HepG2 (cell line): ENCODE results near the gene HTR7. TPM values are rescaled to one million over a fixed set of nuclear protein-coding genes. Genes with fewer than 3 reads are reported as not detected.

Experiments used
- ATAC-seq: fragments of 200-7000 bp; cut with Tn5 transposase; 3 replicates; pipeline ENCODE4 v1.9.1; 2020; ENCODE audit warnings: mild to moderate bottlenecking, moderate library complexity
- BruUV-seq: library from RNA; stranded (reverse); fragments of 400-500 nt; replicated peaks from 2 replicates; lab custom pipeline; 2021; lab: Mats Ljungman, UMichigan
- CTCF ChIA-PET: fragments of 300-600 bp; formaldehyde crosslinking; extraction: SDS; loops from one replicate; lab custom pipeline; 2021; ENCODE audit warnings: low total read pairs, inconsistent platforms, low intra/inter-chr PET ratio; lab: Yijun Ruan, JAX
- POLR2A ChIA-PET: fragments of 350-600 bp; sonication (Branson Sonifier 250); formaldehyde crosslinking; loops from one replicate; lab custom pipeline; 2020; ENCODE audit warnings: antibody characterized with exemption, inconsistent platforms; lab: Yijun Ruan, JAX
- DNase-seq: peaks from one replicate; pipeline ENCODE4 v3.0.0-alpha.2; 2015; ENCODE audit warnings: low spot score
- FAIRE-seq: peaks from 3 replicates; lab custom pipeline; 2011; peaks lifted over from hg19 to GRCh38; lab: Jason Lieb, UNC
- H2AFZ ChIP-seq: one replicate; pipeline ENCODE4 v1.6.1; 2011; ENCODE audit warnings: low read length, inconsistent platforms
- H3K27ac ChIP-seq: fragments of 300-600 bp; 3 replicates; pipeline ENCODE4 v1.8.0; 2011; ENCODE audit warnings: mixed run types, mild to moderate bottlenecking, mixed read lengths, low read length, inconsistent platforms; ENCODE audit not compliant: insufficient read depth; ENCODE audit errors: extremely low read length
- H3K27me3 ChIP-seq, 2 experiments: fragments of 200-600 bp in 1 of 2; 2 replicates in 1 of 2; 3 replicates in 1 of 2; pipeline versions ENCODE4 v1.6.0 to v1.8.0; 2011; ENCODE audit warnings: low read length in 2 of 2, mild to moderate bottlenecking in 2 of 2, moderate library complexity in 2 of 2, inconsistent platforms in 1 of 2; ENCODE audit not compliant: insufficient read depth in 2 of 2, control insufficient read depth in 1 of 2
- H3K36me3 ChIP-seq, 2 experiments: fragments of 200-600 bp in 1 of 2; replicated peaks in 1 of 2; 2 replicates in 1 of 2; 3 replicates in 1 of 2; pipeline versions ENCODE4 v1.5.1 to v1.8.0; 2011; ENCODE audit warnings: low read length in 2 of 2, inconsistent platforms in 1 of 2; ENCODE audit not compliant: insufficient read depth in 2 of 2, control insufficient read depth in 1 of 2
- H3K4me1 ChIP-seq: 2 replicates; pipeline ENCODE4 v1.5.1; 2012; ENCODE audit warnings: low read length, inconsistent platforms; ENCODE audit not compliant: insufficient read depth
- H3K4me2 ChIP-seq: 2 replicates; pipeline ENCODE4 v1.6.0; 2011; ENCODE audit warnings: low read depth, low read length, inconsistent platforms
- H3K4me3 ChIP-seq, 3 experiments: fragments of 200-600 bp in 1 of 3; sonication (generic), shearing (Covaris generic) in 1 of 3; replicated peaks in 1 of 3; 2 replicates each; pipeline ENCODE4 v1.5.1; 2011 to 2016; ENCODE audit warnings: low read length in 3 of 3, inconsistent platforms in 2 of 3, low read depth in 2 of 3, mild to moderate bottlenecking in 2 of 3, control low read depth in 1 of 3, mixed read lengths in 1 of 3; ENCODE audit not compliant: insufficient read depth in 1 of 3
- H3K79me2 ChIP-seq: one replicate; pipeline ENCODE4 v1.6.1; 2011; ENCODE audit warnings: low read length, inconsistent platforms; ENCODE audit not compliant: insufficient read depth
- H3K9ac ChIP-seq: 2 replicates; pipeline ENCODE4 v1.6.0; 2011; ENCODE audit warnings: mild to moderate bottlenecking, low read depth, low read length, inconsistent platforms; ENCODE audit not compliant: insufficient read depth
- H3K9me3 ChIP-seq: 2 replicates; pipeline ENCODE4 v1.5.1; 2012; ENCODE audit warnings: mild to moderate bottlenecking, low read length
- H4K20me1 ChIP-seq: 2 replicates; pipeline ENCODE4 v1.6.0; 2011; ENCODE audit warnings: inconsistent platforms, mild to moderate bottlenecking, low read length, moderate library complexity; ENCODE audit not compliant: insufficient read depth
- HNF1A ChIP-seq, 2 experiments: sonication (generic) in 1 of 2; formaldehyde crosslinking in 1 of 2; IDR thresholded peaks; 2 replicates each; pipeline versions ENCODE4 v1.4.0 to v1.6.1; 2016 to 2020; ENCODE audit warnings: borderline replicate concordance in 1 of 2, low read depth in 1 of 2, mild to moderate bottlenecking in 1 of 2, missing genetic modification reagents in 1 of 2
- NAIF1 ChIP-seq: sonication (generic); formaldehyde crosslinking; IDR thresholded peaks from 2 replicates; pipeline ENCODE4 v1.5.0; 2020; ENCODE audit warnings: mild to moderate bottlenecking, missing genetic modification reagents, borderline replicate concordance
- PRPF4 ChIP-seq: fragments of 200-400 bp; formaldehyde crosslinking; IDR thresholded peaks from 2 replicates; pipeline ENCODE4 v1.6.1; 2016; ENCODE audit warnings: low read length, low read depth; ENCODE audit not compliant: poor library complexity, severe bottlenecking
- STAG1 ChIP-seq: sonication (generic); formaldehyde crosslinking; IDR thresholded peaks from 2 replicates; pipeline ENCODE4 v1.4.0; 2020; ENCODE audit warnings: missing genetic modification reagents
- ZMYM3 ChIP-seq: sonication (generic); formaldehyde crosslinking; IDR thresholded peaks from 2 replicates; pipeline ENCODE4 v1.5.1; 2020; ENCODE audit warnings: mild to moderate bottlenecking, missing genetic modification reagents
- ZNF10 ChIP-seq: sonication (generic); formaldehyde crosslinking; IDR thresholded peaks from 2 replicates; pipeline ENCODE4 v1.4.0; 2020; ENCODE audit warnings: mild to moderate bottlenecking, low read depth, missing genetic modification reagents, borderline replicate concordance
- ZNF235 ChIP-seq: sonication (generic); formaldehyde crosslinking; IDR thresholded peaks from 2 replicates; pipeline ENCODE4 v1.8.1; 2023; ENCODE audit warnings: mild to moderate bottlenecking, missing genetic modification reagents, borderline replicate concordance
- ZNF547 ChIP-seq: sonication (generic); formaldehyde crosslinking; IDR thresholded peaks from 2 replicates; pipeline ENCODE4 v1.5.1; 2020; ENCODE audit warnings: mild to moderate bottlenecking, missing genetic modification reagents
- ZNF670 ChIP-seq: sonication (generic); formaldehyde crosslinking; IDR thresholded peaks from 2 replicates; pipeline ENCODE4 v1.8.0; 2022; ENCODE audit warnings: mild to moderate bottlenecking, missing genetic modification reagents, borderline replicate concordance
- WGBS: methylation state at CpG from one replicate; pipeline ENCODE4 v1.1.6; 2017; ENCODE audit warnings: low lambda C conversion rate; 5-methylcytosine and 5-hydroxymethylcytosine counted together
- in situ Hi-C: cut with HindIII; loops from 2 replicates; pipeline ENCODE4 v1.10.0; 2017; ENCODE audit warnings: low pct_unique_long_range_greater_than_20kb; ENCODE audit not compliant: extremely low pct_ligation_motif_present
- intact Hi-C: fragments of 100-400 bp; cut with micrococcal nuclease; formaldehyde crosslinking; loops from one replicate; pipeline ENCODE4 v1.10.0; 2022; ENCODE audit not compliant: unreplicated experiment
- polyA plus RNA-seq, 8 experiments: library from polyadenylated mRNA; depleted of rRNA in 3 of 8; stranded (reverse) in 7 of 8; unstranded in 1 of 8; fragments of >200 nt; fragmentation: Illumina TruSeq in 4 of 8; extraction: Trizol in 4 of 8; gene quantifications; 2 replicates each; pipeline versions ENCODE4 v1.2.1 to v1.2.3, GENCODE V29; 2011 to 2016; ENCODE audit warnings: low read depth in 4 of 8, missing spikeins in 1 of 8, mixed read lengths in 1 of 8; ENCODE audit not compliant: insufficient read depth in 1 of 8
- total RNA-seq, 5 experiments: library from RNA; depleted of rRNA; stranded (reverse); fragments of >200 nt; fragmentation: Illumina TruSeq; extraction: Trizol; gene quantifications; 2 replicates each; pipeline ENCODE4 v1.2.3, GENCODE V29; 2016; ENCODE audit warnings: low read depth in 1 of 5

Gene HTR7
- total and polyA plus RNA-seq, 2 of the 13 experiments (the other 11 are each of a cell fraction or from before 2014, with no cell fraction given) = 0.04 TPM; not detected in 1

GRCh38 chr10:90740265-90740664, 117.6 kb downstream of the HTR7 start:
- Histone ChIP-seq H3K4me2 (no peak overlapping the region), H4K20me1 (no peaks in the 10 kb centered on the region), H3K4me1 (no peaks in the 10 kb centered on the region), H3K36me3 (no peaks in the 10 kb centered on the region), H3K27ac (no peak overlapping the region), H3K9me3 (no peaks in the 10 kb centered on the region), H3K79me2 (no peaks in the 10 kb centered on the region)
- no peak for DNase-seq
- intact Hi-C loops = no loop called here
- CTCF ChIA-PET = no interaction called here
- in situ Hi-C loops = no loop called here
- POLR2A ChIA-PET = no interaction called here
- TF ChIP-seq ZMYM3 = no peak
- TF ChIP-seq ZNF547 (CRISPR knock-in tag) = no peak
- no peak for TF ChIP-seq HNF1A (IDR thresholded peaks at IDR 0.05; ENCODE audit: low read depth)
- TF ChIP-seq HNF1A (CRISPR knock-in tag; IDR thresholded peaks at IDR 0.05; ENCODE audit: borderline replicate concordance) = no peak
- TF ChIP-seq ZNF670 = no peak
- no peak for TF ChIP-seq NAIF1 (CRISPR knock-in tag)
- no peak for TF ChIP-seq STAG1
- TF ChIP-seq ZNF10 (CRISPR knock-in tag) = no peak
- no peak for TF ChIP-seq ZNF235
- TF ChIP-seq PRPF4 = no peak
- TF ChIP-seq, all 625 proteins: peak for 0
- Histone ChIP-seq H3K27me3 (no peaks in the 10 kb centered on the region), H3K9ac (no peak overlapping the region), H2AFZ (no peak overlapping the region), H3K4me3 (no peak overlapping the region)
- no peak for FAIRE-seq
- ATAC-seq = no peak
- WGBS = 3% methylated on average over 2 of the region's 2 CpGs
- BruUV-seq = no TSS peak
